Cardiac fibroblast (primary cell): ENCODE data around the gene CYP1B1.
"Not testable (repeated sequence)": the region's sequence is repeated elsewhere in the genome, so short reads cannot be mapped to it uniquely, and the experiment has no call there.

Experiments
- DNase-seq, 2 donors: peaks; one replicate each; pipeline versions ENCODE4 v3.0.0 to v3.0.0-alpha.2; 2010; ENCODE audit warnings: low read depth in 2 of 2
- H3K4me3 ChIP-seq, 2 donors: replicated peaks in 1 of 2; 1 replicate in 1 of 2; 2 replicates in 1 of 2; pipeline ENCODE4 v1.5.1; 2011; ENCODE audit warnings: low read depth in 2 of 2, low read length in 2 of 2, mild to moderate bottlenecking in 2 of 2, moderate library complexity in 1 of 2
- TF ChIP-seq, protein P1 (sequence below): IDR thresholded peaks from one replicate; pipeline ENCODE4 v1.5.1; 2011; ENCODE audit warnings: low read depth, mild to moderate bottlenecking, low read length, inconsistent platforms

The CYP1B1 gene

DNA sequence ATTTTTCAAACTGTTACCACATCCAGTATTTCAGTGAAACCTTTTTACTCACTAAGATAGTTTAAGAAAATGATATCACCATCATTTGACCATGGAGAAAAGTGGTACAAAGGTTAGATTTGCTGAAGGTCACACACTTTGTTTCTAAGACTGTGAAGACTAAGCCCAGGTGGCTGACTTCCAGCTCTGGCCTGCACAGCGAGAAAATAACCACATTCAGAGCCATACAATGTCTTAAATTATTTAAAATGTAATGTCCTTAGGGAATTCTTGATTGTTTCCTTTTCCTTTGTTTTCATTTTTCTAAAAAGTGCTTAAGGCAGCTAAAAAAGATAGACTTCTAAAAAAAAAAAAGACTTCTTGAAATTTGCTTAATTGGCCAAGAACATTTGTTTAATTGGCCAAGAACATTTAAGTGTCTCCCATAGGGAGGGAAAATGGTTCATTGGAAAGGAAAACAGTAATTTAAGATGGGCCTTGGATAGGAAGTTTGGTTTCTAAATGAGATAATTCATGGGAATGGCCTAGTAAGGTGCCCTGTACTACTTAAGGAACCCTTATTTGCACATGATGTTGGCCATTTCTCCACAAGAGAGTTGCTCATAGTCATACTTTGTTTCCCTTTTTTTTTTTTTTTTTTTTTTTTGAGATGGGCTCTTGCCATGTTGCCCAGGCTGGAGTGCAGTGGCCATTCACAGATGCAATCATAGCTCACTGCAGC is 45.2 kb downstream of the CYP1B1 start:
- H3K4me3 ChIP-seq, result no peak overlapping the region
- TF ChIP-seq, protein P1, sequence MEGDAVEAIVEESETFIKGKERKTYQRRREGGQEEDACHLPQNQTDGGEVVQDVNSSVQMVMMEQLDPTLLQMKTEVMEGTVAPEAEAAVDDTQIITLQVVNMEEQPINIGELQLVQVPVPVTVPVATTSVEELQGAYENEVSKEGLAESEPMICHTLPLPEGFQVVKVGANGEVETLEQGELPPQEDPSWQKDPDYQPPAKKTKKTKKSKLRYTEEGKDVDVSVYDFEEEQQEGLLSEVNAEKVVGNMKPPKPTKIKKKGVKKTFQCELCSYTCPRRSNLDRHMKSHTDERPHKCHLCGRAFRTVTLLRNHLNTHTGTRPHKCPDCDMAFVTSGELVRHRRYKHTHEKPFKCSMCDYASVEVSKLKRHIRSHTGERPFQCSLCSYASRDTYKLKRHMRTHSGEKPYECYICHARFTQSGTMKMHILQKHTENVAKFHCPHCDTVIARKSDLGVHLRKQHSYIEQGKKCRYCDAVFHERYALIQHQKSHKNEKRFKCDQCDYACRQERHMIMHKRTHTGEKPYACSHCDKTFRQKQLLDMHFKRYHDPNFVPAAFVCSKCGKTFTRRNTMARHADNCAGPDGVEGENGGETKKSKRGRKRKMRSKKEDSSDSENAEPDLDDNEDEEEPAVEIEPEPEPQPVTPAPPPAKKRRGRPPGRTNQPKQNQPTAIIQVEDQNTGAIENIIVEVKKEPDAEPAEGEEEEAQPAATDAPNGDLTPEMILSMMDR, result no peak
- DNase-seq, result peak; percentile 11 to 61

DNA sequence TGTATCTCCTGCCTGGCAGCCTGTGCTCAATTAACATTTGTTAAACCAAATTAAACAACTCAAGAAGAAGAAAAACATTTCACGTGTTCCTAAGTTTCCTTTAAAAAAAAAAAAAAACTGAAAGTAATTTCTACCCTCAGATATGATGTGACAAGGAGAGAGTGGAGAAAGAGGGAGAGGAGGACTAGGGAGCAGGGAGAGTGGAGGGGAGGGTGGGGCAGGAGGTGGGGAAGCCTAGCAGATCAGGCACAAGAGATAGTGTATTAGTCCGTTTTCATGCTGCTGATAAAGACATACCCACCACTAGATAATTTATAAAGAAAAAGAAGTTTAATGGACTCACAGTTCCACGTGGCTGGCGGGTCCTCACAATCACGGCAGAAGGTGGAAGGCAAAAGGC is 46.4 kb downstream of the CYP1B1 start:
- TF ChIP-seq, protein P1, result no peak
- no peak for DNase-seq
- H3K4me3 ChIP-seq, result no peak overlapping the region

DNA sequence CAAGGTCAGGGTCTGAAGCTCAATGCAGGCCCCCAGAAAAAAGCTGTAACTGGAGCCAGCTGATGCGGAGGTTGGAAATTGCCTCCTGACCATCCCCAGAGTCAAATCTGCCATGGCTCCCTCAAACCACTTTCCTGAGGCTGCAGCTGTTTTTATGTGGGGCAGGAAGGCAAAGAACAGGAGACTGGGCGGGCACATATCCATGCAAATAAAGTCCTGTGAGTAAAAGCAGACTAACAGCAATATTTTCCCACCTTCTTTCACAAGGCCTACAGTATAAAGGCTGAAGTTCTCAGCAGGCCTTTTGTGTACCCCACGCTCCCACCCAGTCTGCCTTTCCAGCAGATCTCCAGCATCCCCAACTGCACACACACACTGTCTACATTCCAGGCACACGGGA is 47.1 kb downstream of the CYP1B1 start:
- TF ChIP-seq, protein P1, result no peak
- no peak for DNase-seq

DNA sequence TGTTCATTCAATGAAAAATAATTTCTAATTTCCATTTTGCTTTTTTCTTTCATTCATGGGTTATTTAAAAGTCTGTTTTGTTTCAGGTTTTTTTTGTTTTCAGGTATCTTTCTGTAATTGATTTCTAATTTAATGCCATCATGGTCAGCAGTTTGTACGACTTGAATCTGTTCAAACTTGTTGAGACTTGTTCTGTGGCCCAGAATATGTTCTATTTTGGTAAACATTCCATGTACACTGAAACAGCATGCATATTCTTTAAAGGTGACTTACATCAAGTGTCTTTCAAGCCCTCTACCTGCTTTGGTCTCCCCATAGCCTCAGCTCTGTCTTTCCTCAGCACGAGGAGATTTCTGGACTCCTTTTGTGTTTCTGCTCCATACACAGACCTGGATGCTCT is 49.1 kb downstream of the CYP1B1 start:
- no peak for DNase-seq
- TF ChIP-seq, protein P1, result no peak
- no peak overlapping the region for H3K4me3 ChIP-seq

More for the DNA sequence above, 47.1 kb downstream of the CYP1B1 start:
- no peak overlapping the region for H3K4me3 ChIP-seq

DNA sequence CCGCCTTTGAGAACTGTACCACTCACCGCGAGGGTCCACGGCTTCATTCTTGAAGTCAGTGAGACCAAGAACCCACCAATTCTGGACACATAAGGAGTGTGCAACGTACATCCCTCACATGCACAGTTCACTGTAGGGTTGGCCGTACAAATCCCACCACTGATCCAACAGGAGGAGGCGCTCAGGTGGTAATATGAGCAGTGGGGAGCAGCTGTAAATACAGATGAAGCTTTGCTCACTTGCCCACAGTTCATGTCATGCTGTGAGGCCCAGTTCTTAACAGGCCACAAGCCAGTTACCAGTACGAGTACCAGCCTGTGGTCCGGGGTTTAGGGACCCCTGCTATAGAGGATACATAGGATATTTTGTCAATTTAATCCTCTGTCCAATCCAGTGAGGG is 54.4 kb downstream of the CYP1B1 start:
- TF ChIP-seq, protein P1, result no peak
- no peak overlapping the region for H3K4me3 ChIP-seq
- no peak for DNase-seq

DNA sequence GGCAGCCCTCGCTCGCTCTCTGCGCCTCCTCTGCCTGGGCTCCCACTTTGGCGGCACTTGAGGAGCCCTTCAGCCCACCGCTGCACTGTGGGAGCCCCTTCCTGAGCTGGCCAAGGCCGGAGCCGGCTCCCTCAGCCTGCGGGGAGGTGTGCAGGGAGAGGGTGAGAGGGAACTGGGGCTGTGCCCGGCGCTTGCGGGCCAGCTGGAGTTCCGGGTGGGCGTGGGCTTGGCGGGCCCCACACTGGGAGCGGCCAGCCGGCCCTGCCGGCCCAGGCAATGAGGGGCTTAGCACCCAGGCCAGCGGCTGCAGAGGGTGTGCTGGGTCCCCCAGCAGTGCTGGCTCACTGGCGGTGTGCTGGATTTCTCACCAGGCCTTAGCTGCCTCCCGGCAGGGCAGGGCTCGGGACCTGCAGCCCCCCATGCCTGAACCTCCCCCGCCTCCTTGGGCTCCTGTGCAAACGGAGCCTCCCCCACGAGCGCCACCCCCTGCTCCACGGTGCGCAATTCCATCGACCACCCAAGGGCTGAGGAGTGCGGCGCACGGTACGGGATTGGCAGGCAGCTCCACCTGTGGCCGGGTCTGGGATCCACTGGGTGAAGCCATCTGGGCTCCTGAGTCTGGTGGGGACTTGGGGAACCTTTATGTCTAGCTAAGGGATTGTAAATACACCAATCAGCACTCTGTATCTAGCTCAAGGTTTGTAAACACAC is 55.4 kb downstream of the CYP1B1 start:
- H3K4me3 ChIP-seq, DNase-seq: not testable (repeated sequence)

DNA sequence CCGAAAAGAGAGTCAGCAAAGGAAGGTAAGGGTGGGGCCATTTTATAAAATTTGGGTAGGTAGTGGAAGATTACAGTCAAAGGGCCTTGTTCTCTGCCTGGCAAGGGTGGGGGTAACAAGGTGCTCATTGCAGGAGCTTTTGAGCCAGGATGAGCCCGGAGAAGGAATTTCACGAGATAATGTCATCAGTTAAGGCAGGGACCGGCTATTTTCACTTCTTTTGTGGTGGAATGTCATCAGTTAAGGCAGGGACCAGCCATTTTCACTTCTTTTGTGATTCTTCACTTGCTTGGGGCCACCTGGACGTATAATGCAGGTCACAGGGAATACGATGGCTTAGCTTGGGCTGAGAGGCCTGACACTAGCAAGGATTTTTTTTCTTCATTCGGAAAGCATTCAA is 58.1 kb downstream of the CYP1B1 start:
- TF ChIP-seq, protein P1, result no peak
- H3K4me3 ChIP-seq, result no peak overlapping the region
- no peak for DNase-seq
